ENCODE results near the gene OPHN1.

Gene OPHN1

DNA sequence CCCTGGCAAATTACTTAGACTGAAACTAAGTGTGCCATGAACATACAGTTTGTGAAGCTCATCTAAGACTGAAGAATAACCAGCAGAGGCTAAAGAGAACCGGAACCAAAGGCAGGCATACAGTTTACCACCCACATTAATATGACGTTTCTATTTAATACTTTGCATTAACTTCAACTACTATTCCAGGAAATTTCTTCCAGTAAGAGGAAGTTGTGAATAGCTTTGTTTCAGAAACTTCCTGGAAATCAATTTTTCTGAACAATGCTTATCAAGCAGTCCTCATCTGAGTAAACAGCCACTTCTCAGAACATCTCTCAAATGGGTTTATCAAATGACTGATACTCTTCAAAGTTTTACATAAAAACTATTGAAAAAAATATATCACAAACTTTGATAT is 252.7 kb downstream of the OPHN1 start:
- no peak for DNase-seq (ENCODE audit: low read depth, low spot score)
- Histone ChIP-seq H3K9ac (ENCODE audit: insufficient read length) (no peak overlapping the region), H3K9me3 (ENCODE audit: low read depth, low read length) (no peaks in the 10 kb centered on the region), H3K36me3 (ENCODE audit: insufficient read depth, low read length) (no peaks in the 10 kb centered on the region), H3K4me3 (no peak overlapping the region), H3K27ac (no peak overlapping the region)
- no peak for TF ChIP-seq EZH2 (IDR thresholded peaks at IDR 0.05)

DNA sequence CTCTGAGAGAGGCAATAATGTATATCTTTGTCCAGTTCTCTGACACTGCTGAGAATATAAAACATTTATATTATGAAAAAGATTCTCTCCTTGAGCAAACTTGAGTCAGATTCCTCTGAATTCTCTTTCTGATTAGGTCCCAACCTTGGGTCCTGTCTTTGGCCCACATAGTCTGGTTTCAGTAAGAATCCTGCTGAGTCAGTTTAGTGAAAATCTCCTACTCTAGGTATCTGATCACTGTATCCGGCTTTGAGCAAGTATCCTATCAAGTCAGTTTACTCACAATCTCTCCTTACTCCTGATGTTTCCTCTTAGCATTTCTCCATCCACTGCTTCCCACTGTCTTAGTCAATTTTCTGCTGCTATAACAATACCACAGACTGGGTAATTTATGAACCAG is 253.9 kb downstream of the OPHN1 start:
- Histone ChIP-seq H3K4me3 (no peak overlapping the region), H3K9ac (ENCODE audit: insufficient read length) (no peak overlapping the region), H3K36me3 (ENCODE audit: insufficient read depth, low read length) (no peaks in the 10 kb centered on the region), H3K27ac (no peak overlapping the region), H3K9me3 (ENCODE audit: low read depth, low read length) (no peaks in the 10 kb centered on the region)
- no peak for DNase-seq (ENCODE audit: low read depth, low spot score)
- TF ChIP-seq EZH2 (IDR thresholded peaks at IDR 0.05) (no peak), POLR2AphosphoS5 (IDR thresholded peaks at IDR 0.05; ENCODE audit: borderline replicate concordance, low read depth, low read length) (no peak), FOXP2 (optimal IDR thresholded peaks at IDR 0.05; ENCODE audit: control extremely low read depth, extremely low read length, insufficient read depth) (no peak)

- DNase-seq (ENCODE audit: low read depth, low spot score): no peak
- Histone ChIP-seq H3K9me3 (ENCODE audit: low read depth, low read length) (no peaks in the 10 kb centered on the region), H3K9ac (ENCODE audit: insufficient read length) (no peak overlapping the region), H3K4me3 (no peak overlapping the region), H3K36me3 (ENCODE audit: insufficient read depth, low read length) (no peaks in the 10 kb centered on the region), H3K27ac (no peak overlapping the region)
- no peak for TF ChIP-seq EZH2 (IDR thresholded peaks at IDR 0.05)
Observed at GRCh38 chrX:68177542-68177941, 255.8 kb downstream of the OPHN1 start.

- no peak overlapping the region for H3K9ac ChIP-seq (ENCODE audit: insufficient read length)
- TF ChIP-seq FOXP2 (optimal IDR thresholded peaks at IDR 0.05; ENCODE audit: control extremely low read depth, extremely low read length, insufficient read depth) (no peak), POLR2AphosphoS5 (IDR thresholded peaks at IDR 0.05; ENCODE audit: borderline replicate concordance, low read depth, low read length) (no peak), EZH2 (IDR thresholded peaks at IDR 0.05) (no peak)
- no peak overlapping the region for H3K4me3 ChIP-seq
- no peak overlapping the region for H3K27ac ChIP-seq
- H3K9me3 ChIP-seq (ENCODE audit: low read depth, low read length): no peaks in the 10 kb centered on the region
- H3K36me3 ChIP-seq (ENCODE audit: insufficient read depth, low read length): no peaks in the 10 kb centered on the region
- no peak for DNase-seq (ENCODE audit: low read depth, low spot score)
Observed at GRCh38 chrX:68175562-68175961, 257.7 kb downstream of the OPHN1 start.

DNA sequence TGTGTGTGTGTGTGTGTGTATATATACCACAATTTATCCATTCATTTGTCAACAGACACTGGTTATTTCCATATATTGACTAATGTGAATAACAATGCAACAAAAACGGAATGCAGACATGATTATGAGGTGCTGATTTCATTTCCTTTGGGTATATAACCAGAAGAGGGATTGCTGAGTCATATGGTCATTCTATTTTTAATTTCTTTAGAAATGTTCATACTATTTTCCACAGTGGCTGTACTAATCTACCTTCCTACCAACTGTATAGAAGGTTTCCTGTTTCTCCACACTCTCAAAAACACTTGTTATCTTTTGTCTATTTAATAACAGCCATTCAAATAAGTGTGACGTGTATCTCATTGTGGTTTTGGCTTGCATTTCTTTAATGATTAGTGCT is 269.9 kb downstream of the OPHN1 start:
- no peaks in the 10 kb centered on the region for H3K9me3 ChIP-seq (ENCODE audit: low read depth, low read length)
- DNase-seq (ENCODE audit: low read depth, low spot score): no peak
- H3K27ac ChIP-seq: no peak overlapping the region
- H3K4me3 ChIP-seq: no peak overlapping the region
- H3K36me3 ChIP-seq (ENCODE audit: insufficient read depth, low read length): no peaks in the 10 kb centered on the region
- no peak overlapping the region for H3K9ac ChIP-seq (ENCODE audit: insufficient read length)
- TF ChIP-seq EZH2 (IDR thresholded peaks at IDR 0.05): no peak
- no peak for TF ChIP-seq POLR2AphosphoS5 (IDR thresholded peaks at IDR 0.05; ENCODE audit: borderline replicate concordance, low read depth, low read length)
- no peak for TF ChIP-seq FOXP2 (optimal IDR thresholded peaks at IDR 0.05; ENCODE audit: control extremely low read depth, extremely low read length, insufficient read depth)

GRCh38 chrX:68147848-68148247 is 285.4 kb downstream of the OPHN1 start:
- Histone ChIP-seq H3K9me3 (ENCODE audit: low read depth, low read length) (no peaks in the 10 kb centered on the region), H3K36me3 (ENCODE audit: insufficient read depth, low read length) (no peaks in the 10 kb centered on the region), H3K9ac (ENCODE audit: insufficient read length) (no peak overlapping the region), H3K27ac (no peak overlapping the region), H3K4me3 (no peak overlapping the region)
- TF ChIP-seq EZH2 (IDR thresholded peaks at IDR 0.05) (no peak), FOXP2 (optimal IDR thresholded peaks at IDR 0.05; ENCODE audit: control extremely low read depth, extremely low read length, insufficient read depth) (no peak), POLR2AphosphoS5 (IDR thresholded peaks at IDR 0.05; ENCODE audit: borderline replicate concordance, low read depth, low read length) (no peak)
- DNase-seq (ENCODE audit: low read depth, low spot score): no peak

- H3K27ac ChIP-seq: no peak overlapping the region
- H3K4me3 ChIP-seq: no peak overlapping the region
- H3K9ac ChIP-seq (ENCODE audit: insufficient read length): no peak overlapping the region
- no peaks in the 10 kb centered on the region for H3K36me3 ChIP-seq (ENCODE audit: insufficient read depth, low read length)
- DNase-seq (ENCODE audit: low read depth, low spot score): no peak
- TF ChIP-seq FOXP2 (optimal IDR thresholded peaks at IDR 0.05; ENCODE audit: control extremely low read depth, extremely low read length, insufficient read depth) (no peak), EZH2 (IDR thresholded peaks at IDR 0.05) (no peak), POLR2AphosphoS5 (IDR thresholded peaks at IDR 0.05; ENCODE audit: borderline replicate concordance, low read depth, low read length) (no peak)
- H3K9me3 ChIP-seq (ENCODE audit: low read depth, low read length): no peaks in the 10 kb centered on the region
Observed at GRCh38 chrX:68146054-68146453, 287.2 kb downstream of the OPHN1 start.

- Histone ChIP-seq H3K27ac (no peak overlapping the region), H3K9me3 (ENCODE audit: low read depth, low read length) (no peaks in the 10 kb centered on the region), H3K4me3 (no peak overlapping the region), H3K9ac (ENCODE audit: insufficient read length) (no peak overlapping the region), H3K36me3 (ENCODE audit: insufficient read depth, low read length) (no peaks in the 10 kb centered on the region)
- TF ChIP-seq FOXP2 (optimal IDR thresholded peaks at IDR 0.05; ENCODE audit: control extremely low read depth, extremely low read length, insufficient read depth): no peak
- TF ChIP-seq EZH2 (IDR thresholded peaks at IDR 0.05): no peak
- no peak for TF ChIP-seq POLR2AphosphoS5 (IDR thresholded peaks at IDR 0.05; ENCODE audit: borderline replicate concordance, low read depth, low read length)
- no peak for DNase-seq (ENCODE audit: low read depth, low spot score)
Observed at GRCh38 chrX:68139791-68140190, 293.5 kb downstream of the OPHN1 start.

DNA sequence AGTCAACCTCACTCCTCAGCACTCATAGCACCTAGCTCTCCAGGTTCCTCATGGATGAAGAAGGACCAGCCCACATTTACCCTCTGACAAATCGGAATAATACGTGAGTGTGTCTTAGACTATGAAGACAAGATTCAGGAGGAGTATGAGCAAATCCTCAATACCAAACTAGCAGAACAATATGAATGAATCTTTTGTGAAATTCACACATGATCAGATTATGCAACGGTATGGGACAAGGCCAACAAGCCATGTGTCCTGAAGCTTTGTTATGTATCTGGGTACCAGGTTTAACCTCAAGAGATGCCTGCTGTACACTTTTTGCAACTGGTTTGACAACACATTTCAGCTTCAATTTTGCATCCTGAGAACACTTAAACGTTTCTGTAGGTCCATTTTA is 300.1 kb downstream of the OPHN1 start:
- Histone ChIP-seq H3K36me3 (ENCODE audit: insufficient read depth, low read length) (no peaks in the 10 kb centered on the region), H3K27ac (no peak overlapping the region), H3K9ac (ENCODE audit: insufficient read length) (no peak overlapping the region), H3K9me3 (ENCODE audit: low read depth, low read length) (no peaks in the 10 kb centered on the region), H3K4me3 (no peak overlapping the region)
- TF ChIP-seq FOXP2 (optimal IDR thresholded peaks at IDR 0.05; ENCODE audit: control extremely low read depth, extremely low read length, insufficient read depth): no peak
- TF ChIP-seq POLR2AphosphoS5 (IDR thresholded peaks at IDR 0.05; ENCODE audit: borderline replicate concordance, low read depth, low read length): no peak
- no peak for TF ChIP-seq EZH2 (IDR thresholded peaks at IDR 0.05)
- DNase-seq (ENCODE audit: low read depth, low spot score): no peak
